ENCODE measurements around the gene CLC. TPM values are rescaled to one million over a fixed set of nuclear protein-coding genes. Genes with fewer than 3 reads are reported as not detected.
"Not testable (repeated sequence)": the region's sequence is repeated elsewhere in the genome, so short reads cannot be mapped to it uniquely, and the experiment has no call there.

CLC gene
- total RNA-seq, 2 donors from 2014 or later: not detected

- intact Hi-C loops (cut with DNase I): no loop called here
- Histone ChIP-seq H3K27ac (no peak overlapping the region), H3K4me3 (no peak overlapping the region), H3K9me3 (no peaks in the 10 kb centered on the region), H3K27me3 (replicated peaks; ENCODE audit: insufficient read depth) (no peaks in the 10 kb centered on the region), H3K36me3 (no peaks in the 10 kb centered on the region), H3K4me1 (replicated peaks) (no peaks in the 10 kb centered on the region)
- TF ChIP-seq POLR2A (IDR thresholded peaks at IDR 0.05): no peak
- peak; percentile 40 for TF ChIP-seq POLR2AphosphoS5 (IDR thresholded peaks at IDR 0.05)
- DNase-seq (ENCODE audit: low spot score): no peak
- 61% methylated on average over 2 of the region's 2 CpGs for WGBS
These were observed 41.4 kb downstream of the CLC start for GRCh38 chr19:39696387-39696786.

GRCh38 chr19:39695759-39696158, 42.1 kb downstream of the CLC start:
- TF ChIP-seq CTCF (IDR thresholded peaks at IDR 0.05) (no peak), POLR2AphosphoS5 (IDR thresholded peaks at IDR 0.05) (no peak), POLR2A (IDR thresholded peaks at IDR 0.05) (no peak)
- intact Hi-C loops (cut with DNase I): no loop called here
- no peaks in the 10 kb centered on the region for H3K9me3 ChIP-seq
- H3K27ac ChIP-seq: no peak overlapping the region
- DNase-seq (ENCODE audit: low spot score): no peak
- H3K27me3 ChIP-seq (replicated peaks; ENCODE audit: insufficient read depth): no peaks in the 10 kb centered on the region
- H3K4me1 ChIP-seq (replicated peaks): no peaks in the 10 kb centered on the region
- no peaks in the 10 kb centered on the region for H3K36me3 ChIP-seq
- 71% methylated on average over 2 of the region's 2 CpGs for WGBS
- no peak overlapping the region for H3K4me3 ChIP-seq

GRCh38 chr19:39692822-39693221, 45.0 kb downstream of the CLC start:
- WGBS: 48% methylated on average over 1 of the region's 1 CpG
- no peaks in the 10 kb centered on the region for H3K36me3 ChIP-seq
- intact Hi-C loops (cut with DNase I): no loop called here
- no peaks in the 10 kb centered on the region for H3K4me1 ChIP-seq (replicated peaks)
- H3K9me3 ChIP-seq: no peaks in the 10 kb centered on the region
- H3K4me3 ChIP-seq: no peak overlapping the region
- H3K27ac ChIP-seq: no peak overlapping the region
- DNase-seq (ENCODE audit: low spot score): no peak
- no peak for TF ChIP-seq POLR2AphosphoS5 (IDR thresholded peaks at IDR 0.05)
- no peak for TF ChIP-seq POLR2A (IDR thresholded peaks at IDR 0.05)
- TF ChIP-seq CTCF (IDR thresholded peaks at IDR 0.05): no peak
- no peaks in the 10 kb centered on the region for H3K27me3 ChIP-seq (replicated peaks; ENCODE audit: insufficient read depth)

GRCh38 chr19:39692166-39692565, 45.7 kb downstream of the CLC start:
- no peaks in the 10 kb centered on the region for H3K9me3 ChIP-seq
- intact Hi-C loops (cut with DNase I): no loop called here
- no peaks in the 10 kb centered on the region for H3K36me3 ChIP-seq
- no peak for DNase-seq (ENCODE audit: low spot score)
- WGBS: 77% methylated on average over 3 of the region's 3 CpGs
- no peak overlapping the region for H3K27ac ChIP-seq
- TF ChIP-seq POLR2A (IDR thresholded peaks at IDR 0.05): no peak
- no peak overlapping the region for H3K4me3 ChIP-seq
- H3K4me1 ChIP-seq (replicated peaks): no peaks in the 10 kb centered on the region
- no peaks in the 10 kb centered on the region for H3K27me3 ChIP-seq (replicated peaks; ENCODE audit: insufficient read depth)

- 50% methylated on average over 4 of the region's 4 CpGs for WGBS
- H3K4me1 ChIP-seq (replicated peaks); H3K4me3 ChIP-seq; H3K36me3 ChIP-seq; H3K27me3 ChIP-seq (replicated peaks; ENCODE audit: insufficient read depth); DNase-seq (ENCODE audit: low spot score); H3K9me3 ChIP-seq; intact Hi-C loops (cut with DNase I): not testable (repeated sequence)
- H3K27ac ChIP-seq: peak overlapping the region in 1 of 2 donors; percentile 21
These were observed 49.2 kb downstream of the CLC start for GRCh38 chr19:39688637-39689036.

- WGBS: 78% methylated on average over 3 of the region's 3 CpGs
- intact Hi-C loops (cut with DNase I): no loop called here
- Histone ChIP-seq H3K9me3 (no peaks in the 10 kb centered on the region), H3K4me1 (replicated peaks) (no peaks in the 10 kb centered on the region), H3K27me3 (replicated peaks; ENCODE audit: insufficient read depth) (no peaks in the 10 kb centered on the region), H3K27ac (no peak overlapping the region), H3K4me3 (no peak overlapping the region), H3K36me3 (no peaks in the 10 kb centered on the region)
- no peak for DNase-seq (ENCODE audit: low spot score)
- TF ChIP-seq POLR2A (IDR thresholded peaks at IDR 0.05): no peak
- no peak for TF ChIP-seq POLR2AphosphoS5 (IDR thresholded peaks at IDR 0.05)
- TF ChIP-seq CTCF (IDR thresholded peaks at IDR 0.05): no peak
These were observed 51.1 kb downstream of the CLC start for GRCh38 chr19:39686739-39687138.

Measured in prostate gland (tissue), 2 donors.